Fibroblast of villous mesenchyme (primary cell): ENCODE measurements around the gene OAS3. TPM values are rescaled to one million over a fixed set of nuclear protein-coding genes. Genes with fewer than 3 reads are reported as not detected.
A peak's percentile ranks its signal among the peaks of the same experiment; 100 is the strongest.

Experiments
- DNase-seq: peaks from one replicate; pipeline ENCODE4 v3.0.0-alpha.2; 2010; ENCODE audit warnings: low read depth
- H3K4me3 ChIP-seq: 2 replicates; pipeline ENCODE4 v1.5.1; 2011; ENCODE audit warnings: low read depth, mild to moderate bottlenecking, low read length
- CTCF ChIP-seq: IDR thresholded peaks from 2 replicates; pipeline ENCODE4 v1.5.1; 2012; ENCODE audit warnings: low read depth, mild to moderate bottlenecking, low read length; ENCODE audit not compliant: insufficient read depth
- total RNA-seq: library from RNA; depleted of rRNA; stranded (reverse); fragments of >200 nt; gene quantifications from 2 replicates; pipeline ENCODE4 v1.2.3, GENCODE V29; 2012

OAS3 gene
- total RNA-seq, 1 donor = 12.5 TPM

GRCh38 chr12:113007166-113007565 is 68.9 kb downstream of the OAS3 start:
- no peak overlapping the region for H3K4me3 ChIP-seq
- no peak for TF ChIP-seq CTCF
- peak; percentile 8 for DNase-seq

- no peak for TF ChIP-seq CTCF
- no peak overlapping the region for H3K4me3 ChIP-seq
- no peak for DNase-seq
Measured at GRCh38 chr12:113010701-113011100, 72.4 kb downstream of the OAS3 start.

DNA sequence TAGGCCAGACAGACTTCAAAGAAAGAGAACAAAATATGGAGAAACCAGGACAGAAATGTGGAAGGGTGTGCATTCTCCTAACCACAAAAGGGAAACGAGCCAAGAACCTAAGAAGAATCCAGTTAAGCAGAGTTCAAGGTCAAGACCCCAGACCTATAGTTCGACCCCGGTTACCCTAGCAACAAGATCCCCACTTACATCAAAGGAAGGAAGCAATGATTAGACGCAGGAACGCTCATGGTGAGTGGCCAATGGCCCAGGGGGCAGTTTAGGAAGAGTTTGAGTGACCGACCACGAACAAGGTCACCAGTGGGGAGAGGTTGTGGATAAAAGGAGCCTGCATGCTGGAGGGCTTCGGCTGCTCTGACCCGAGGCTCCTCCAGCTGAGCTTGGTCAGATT is 76.3 kb downstream of the OAS3 start:
- no peak for TF ChIP-seq CTCF
- DNase-seq = no peak
- H3K4me3 ChIP-seq = no peak overlapping the region

DNA sequence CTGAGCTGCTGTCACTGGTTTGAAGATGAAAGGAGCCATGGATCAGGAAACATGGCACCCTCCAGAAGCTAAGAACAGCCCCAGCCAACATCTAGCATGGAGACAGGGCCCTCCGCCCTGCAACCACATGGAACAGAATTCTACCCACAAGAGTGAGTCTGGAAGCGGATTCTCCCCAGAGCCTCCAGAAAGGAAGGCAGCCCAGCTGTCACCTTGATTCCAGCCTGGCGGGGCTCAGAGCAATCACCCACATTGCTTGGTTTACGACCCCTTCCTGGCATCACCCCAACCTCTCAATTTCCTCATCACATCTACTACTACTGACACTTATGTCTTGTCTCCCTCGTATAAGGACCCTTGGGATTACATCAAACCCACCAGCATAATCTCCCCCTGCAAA is 78.5 kb downstream of the OAS3 start:
- DNase-seq = no peak
- TF ChIP-seq CTCF = no peak
- no peak overlapping the region for H3K4me3 ChIP-seq

DNA sequence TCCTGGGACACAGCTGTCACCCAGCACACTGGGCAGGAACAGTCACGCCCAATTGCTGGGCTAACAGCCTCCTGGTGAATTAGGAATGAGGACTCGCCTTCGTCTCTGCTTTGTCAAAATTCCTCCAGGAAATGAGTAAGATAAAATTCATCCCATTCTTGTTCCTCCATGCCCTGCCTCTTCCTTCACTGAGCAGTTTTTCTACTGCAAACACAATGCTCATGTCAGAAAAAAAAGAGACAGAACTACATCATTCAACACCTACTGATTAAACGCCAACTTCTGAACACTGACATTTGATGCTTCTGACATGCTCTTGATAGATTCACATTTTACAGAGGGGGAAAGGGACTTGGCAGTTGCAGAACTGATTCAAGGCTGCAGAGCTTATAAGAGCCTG is 80.8 kb downstream of the OAS3 start:
- no peak for TF ChIP-seq CTCF
- no peak overlapping the region for H3K4me3 ChIP-seq
- no peak for DNase-seq

DNA sequence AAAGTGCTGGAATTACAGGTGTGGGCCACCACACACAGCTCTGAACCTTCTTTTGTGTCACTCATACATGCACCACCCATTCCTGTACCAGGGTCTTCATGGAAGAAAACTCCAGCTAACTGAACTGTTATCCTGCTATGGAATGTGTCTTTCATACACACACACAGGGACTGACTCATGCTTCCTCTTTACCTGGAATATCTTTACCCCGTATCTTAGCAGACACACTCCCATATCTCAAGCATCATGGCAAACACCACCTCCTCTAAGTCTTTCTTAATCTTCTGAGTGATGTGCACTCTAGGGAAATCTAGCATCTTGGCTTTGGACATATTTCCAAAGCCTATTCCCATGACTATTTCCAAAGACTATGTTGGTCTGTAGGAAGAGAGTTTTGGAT is 83.2 kb downstream of the OAS3 start:
- no peak overlapping the region for H3K4me3 ChIP-seq
- DNase-seq = no peak
- no peak for TF ChIP-seq CTCF

Other genes starting within 250 kb of the OAS3 start
- not detected in 2 replicates for gene RPH3A, start 146.7 kb upstream of the OAS3 start, total RNA-seq
- under 0.01 and 0.86 TPM in 2 replicates for gene OAS1, start 31.5 kb upstream of the OAS3 start, total RNA-seq
- 2.3 and 5.6 TPM in 2 replicates for gene OAS2, start 40.0 kb downstream of the OAS3 start, total RNA-seq
- not detected in 2 replicates for gene DTX1, start 118.3 kb downstream of the OAS3 start, total RNA-seq
- gene RASAL1, start 197.3 kb downstream of the OAS3 start, total RNA-seq = not detected in 2 replicates
- gene CFAP73, start 211.2 kb downstream of the OAS3 start, total RNA-seq = not detected in 2 replicates
- gene DDX54, start 247.0 kb downstream of the OAS3 start, total RNA-seq = 33.7 and 37.0 TPM in 2 replicates
- 22.5 and 27.6 TPM in 2 replicates for gene RITA1, start 247.2 kb downstream of the OAS3 start, total RNA-seq